GM10847 (cell line): ENCODE results near the gene MED29.

Experiments
- POLR2A ChIP-seq: IDR thresholded peaks from 2 replicates; pipeline ENCODE4 v1.6.1; 2011; ENCODE audit not compliant: insufficient read length; ENCODE audit errors: extremely low read depth

Gene MED29

GRCh38 chr19:39360599-39360998, 30.6 kb upstream of the MED29 start:
- TF ChIP-seq POLR2A: no peak

- no peak for TF ChIP-seq POLR2A
These were observed 28.2 kb upstream of the MED29 start for GRCh38 chr19:39362682-39363657.

- TF ChIP-seq POLR2A: no peak
These were observed 27.2 kb upstream of the MED29 start for GRCh38 chr19:39363901-39364457.

GRCh38 chr19:39365531-39365930, 25.6 kb upstream of the MED29 start:
- TF ChIP-seq POLR2A: no peak

GRCh38 chr19:39369200-39369599, 22.0 kb upstream of the MED29 start:
- TF ChIP-seq POLR2A: no peak

GRCh38 chr19:39370735-39371134, 20.4 kb upstream of the MED29 start:
- no peak for TF ChIP-seq POLR2A

- no peak for TF ChIP-seq POLR2A
These were observed 19.0 kb upstream of the MED29 start for GRCh38 chr19:39372047-39372802.

- TF ChIP-seq POLR2A: no peak
These were observed 18.2 kb upstream of the MED29 start for GRCh38 chr19:39372941-39373340.

GRCh38 chr19:39375929-39376328, 15.2 kb upstream of the MED29 start:
- TF ChIP-seq POLR2A: no peak

- TF ChIP-seq POLR2A: no peak
These were observed 13.5 kb upstream of the MED29 start for GRCh38 chr19:39377373-39378362.

GRCh38 chr19:39379865-39380396, 11.2 kb upstream of the MED29 start:
- no peak for TF ChIP-seq POLR2A

- no peak for TF ChIP-seq POLR2A
These were observed 10.4 kb upstream of the MED29 start for GRCh38 chr19:39380521-39381502.
